ENCODE data around the gene PNRC1. TPM values are rescaled to one million over a fixed set of nuclear protein-coding genes. Genes with fewer than 3 reads are reported as not detected.
"Not testable (repeated sequence)": the region's sequence is repeated elsewhere in the genome, so short reads cannot be mapped to it uniquely, and the experiment has no call there.

The PNRC1 gene
- 12.7 and 21.5 TPM in 2 replicates for total RNA-seq (2014; rRNA removed; shearing (Covaris generic))

DNA sequence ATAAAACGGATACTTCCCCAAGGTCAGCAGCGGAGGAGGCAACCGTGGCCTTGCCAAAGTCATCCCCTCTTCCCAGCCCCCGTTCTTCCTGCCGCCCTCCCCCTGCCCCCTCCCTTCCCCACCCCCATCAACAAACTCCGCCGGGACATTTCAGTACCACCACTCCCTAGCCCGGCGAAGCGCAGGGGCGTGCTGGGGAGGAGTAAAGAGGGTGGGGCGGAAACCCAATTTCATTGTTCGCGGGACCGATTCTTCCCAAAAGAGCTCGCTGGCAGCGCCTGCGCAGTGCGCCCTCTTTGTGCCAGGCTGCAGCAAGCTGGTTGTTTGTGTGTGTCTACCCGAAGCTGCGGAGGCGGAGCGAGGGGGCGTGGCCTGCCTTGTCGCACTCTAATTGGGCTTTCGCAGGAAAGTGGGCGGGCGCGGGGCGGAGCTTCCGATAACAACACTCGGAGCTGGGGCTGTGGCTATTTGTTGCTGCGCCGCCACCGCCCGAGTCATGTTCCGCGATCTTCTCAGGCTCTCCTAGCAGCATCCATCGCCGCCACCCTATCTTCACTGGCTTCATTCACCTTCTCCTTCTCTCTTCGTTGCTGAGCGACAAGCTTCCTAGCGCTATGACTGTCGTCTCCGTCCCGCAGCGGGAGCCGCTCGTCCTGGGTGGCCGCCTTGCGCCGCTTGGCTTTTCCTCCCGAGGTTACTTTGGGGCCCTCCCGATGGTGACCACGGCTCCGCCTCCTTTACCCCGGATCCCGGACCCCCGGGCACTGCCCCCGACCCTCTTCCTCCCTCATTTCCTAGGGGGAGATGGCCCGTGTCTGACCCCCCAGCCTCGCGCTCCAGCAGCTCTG is at the start of gene PNRC1:
Gene PNRC1 (plus strand): TSS at position 471 of the 848 bp plus-strand sequence. CDS start 144 bp downstream, at position 615.
- Histone ChIP-seq H3K36me3 (replicated peaks; ENCODE audit: control insufficient read depth, insufficient read depth, low read length) (peaks cover 2% of the 10 kb centered on the region), H3K4me3 (ENCODE audit: insufficient read depth, low read depth, low read length) (peak within 1 kb of the TSS; percentile 80), H3K27me3 (ENCODE audit: control insufficient read depth, insufficient read depth, low read length) (peaks cover 8% of the 10 kb centered on the region)
- DNase-seq: peak; percentile 94

DNA sequence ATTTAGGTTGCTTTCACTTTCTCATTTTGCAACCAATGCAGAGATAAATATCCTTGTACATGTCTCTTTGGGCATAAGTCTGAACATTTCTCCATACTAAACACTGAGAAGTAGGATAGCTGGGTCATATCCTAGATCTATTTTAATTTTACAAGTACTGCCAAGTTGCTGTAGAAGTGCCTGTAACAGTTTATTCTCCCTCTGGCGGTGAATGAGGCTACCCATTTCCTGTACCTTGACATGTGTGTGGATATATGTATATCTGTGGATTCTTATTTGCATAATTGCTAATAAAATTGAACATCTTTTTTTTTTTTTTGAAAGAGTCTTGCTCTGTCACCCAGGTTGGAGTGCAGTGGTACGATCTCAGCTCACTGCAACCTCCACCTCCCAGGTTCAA is 48.0 kb upstream of the PNRC1 start:
- Histone ChIP-seq H3K4me3 (ENCODE audit: insufficient read depth, low read depth, low read length) (no peak overlapping the region), H3K27me3 (ENCODE audit: control insufficient read depth, insufficient read depth, low read length) (no peaks in the 10 kb centered on the region), H3K36me3 (replicated peaks; ENCODE audit: control insufficient read depth, insufficient read depth, low read length) (no peaks in the 10 kb centered on the region)
- DNase-seq: no peak

DNA sequence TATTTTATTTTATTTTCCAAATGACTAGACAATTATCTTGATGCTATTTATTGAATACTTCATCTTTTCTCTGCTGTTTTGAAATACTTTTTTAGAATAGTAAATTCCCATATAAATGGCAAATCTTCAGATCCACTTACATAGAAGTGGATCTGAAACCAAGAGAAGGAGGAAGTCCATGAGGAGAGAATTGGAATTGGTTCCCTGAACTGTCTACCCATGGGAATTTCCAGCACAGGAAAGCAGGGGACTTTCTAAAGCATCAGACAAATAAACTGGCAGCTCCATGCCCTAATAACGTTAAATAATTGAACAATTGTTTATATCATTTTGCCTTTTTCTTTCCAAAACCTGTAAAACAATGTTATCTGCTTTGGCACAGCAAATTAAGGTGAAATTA is 47.1 kb upstream of the PNRC1 start:
- no peaks in the 10 kb centered on the region for H3K27me3 ChIP-seq (ENCODE audit: control insufficient read depth, insufficient read depth, low read length)
- H3K36me3 ChIP-seq (replicated peaks; ENCODE audit: control insufficient read depth, insufficient read depth, low read length): no peaks in the 10 kb centered on the region
- no peak for DNase-seq
- no peak overlapping the region for H3K4me3 ChIP-seq (ENCODE audit: insufficient read depth, low read depth, low read length)

DNA sequence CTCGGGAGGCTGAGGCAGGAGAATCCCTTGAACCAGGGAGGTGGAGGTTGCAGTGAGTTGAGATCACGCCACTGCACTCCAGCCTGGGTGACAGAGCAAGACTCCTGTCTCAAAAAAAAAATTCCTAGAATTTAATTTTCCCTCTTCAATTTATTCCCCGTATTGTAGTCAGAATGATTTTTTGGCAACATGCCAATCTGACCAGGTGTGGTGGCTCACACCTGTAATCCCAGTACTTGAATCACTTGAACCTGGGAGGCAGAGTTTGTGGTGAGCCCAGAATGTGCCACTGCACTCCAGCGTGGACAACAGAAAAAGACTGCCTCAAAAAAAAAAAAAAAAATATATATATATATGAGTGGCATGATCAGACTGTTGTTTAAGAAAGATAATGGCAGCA is 46.4 kb upstream of the PNRC1 start:
- H3K27me3 ChIP-seq (ENCODE audit: control insufficient read depth, insufficient read depth, low read length); DNase-seq; H3K4me3 ChIP-seq (ENCODE audit: insufficient read depth, low read depth, low read length); H3K36me3 ChIP-seq (replicated peaks; ENCODE audit: control insufficient read depth, insufficient read depth, low read length): not testable (repeated sequence)

DNA sequence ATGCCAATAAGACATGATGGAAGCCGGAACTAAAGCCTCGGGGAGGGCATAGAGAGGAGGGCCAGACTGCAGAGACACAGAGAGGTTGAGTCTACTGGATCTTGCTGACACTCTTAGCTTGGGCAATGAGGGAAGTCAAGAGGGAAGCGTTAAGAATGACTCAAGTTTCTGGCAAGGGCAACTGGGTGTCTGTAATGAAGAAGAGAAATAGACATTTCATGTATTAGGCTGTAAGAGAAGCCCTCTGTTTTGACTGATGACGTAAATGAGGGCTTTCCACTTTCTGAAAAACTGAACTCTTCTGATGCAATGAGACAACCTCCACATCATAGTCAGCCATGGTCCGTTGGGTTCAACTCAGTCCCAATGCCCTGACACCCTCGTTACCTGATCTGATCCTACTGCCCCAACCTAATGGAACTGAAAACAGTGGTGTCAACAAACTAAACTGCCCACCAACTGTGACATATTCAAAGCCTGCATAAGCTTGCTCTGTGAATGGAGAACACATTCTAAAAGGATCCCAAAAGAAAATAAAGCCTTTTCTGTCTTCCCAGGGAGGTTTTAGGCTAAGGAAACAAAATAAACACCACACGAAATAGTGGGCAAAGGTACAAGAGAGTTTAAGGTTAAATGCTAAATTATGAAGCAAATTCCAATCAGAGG is 45.8 kb upstream of the PNRC1 start:
- H3K36me3 ChIP-seq (replicated peaks; ENCODE audit: control insufficient read depth, insufficient read depth, low read length): no peaks in the 10 kb centered on the region
- no peak overlapping the region for H3K4me3 ChIP-seq (ENCODE audit: insufficient read depth, low read depth, low read length)
- H3K27me3 ChIP-seq (ENCODE audit: control insufficient read depth, insufficient read depth, low read length): no peaks in the 10 kb centered on the region
- no peak for DNase-seq

DNA sequence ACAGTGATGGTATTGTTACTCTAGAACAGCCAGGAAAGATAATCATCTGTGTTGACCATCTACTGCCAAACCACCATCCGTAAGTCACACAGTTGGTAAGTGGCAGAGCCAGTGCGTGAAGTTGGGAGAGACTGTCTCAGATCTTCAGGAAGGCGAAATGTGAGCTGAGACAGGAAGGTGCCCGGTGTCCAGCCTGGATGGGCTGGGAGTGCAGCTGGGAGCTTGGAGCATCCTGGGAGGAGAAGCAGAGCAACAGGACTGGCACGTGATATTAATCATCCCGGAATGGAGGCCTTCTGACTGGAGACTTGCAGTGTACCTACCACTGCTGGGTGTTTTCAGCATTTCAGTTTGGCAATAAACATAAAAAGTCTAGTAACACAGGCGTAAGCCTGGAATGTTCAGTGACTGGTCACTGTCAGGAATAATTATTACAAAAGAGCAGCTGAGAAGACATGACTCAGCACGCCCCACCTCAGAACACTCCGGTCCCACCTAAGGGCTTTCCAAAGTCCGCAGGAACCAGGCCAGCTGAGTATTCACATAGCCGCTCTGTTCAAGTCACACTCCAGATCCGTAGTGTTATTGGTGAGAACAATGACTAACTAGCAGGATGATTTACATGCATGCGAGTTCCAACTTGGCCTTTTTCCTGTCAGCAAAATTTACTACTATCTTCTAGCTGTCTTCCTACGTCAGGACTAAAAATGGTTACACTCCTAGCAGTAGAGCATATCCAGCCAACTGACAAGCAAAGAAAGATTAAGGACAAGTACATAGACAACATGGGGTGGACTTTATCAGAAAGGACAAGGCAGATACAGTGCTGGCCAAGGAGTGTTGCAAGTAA is 45.1 kb upstream of the PNRC1 start:
- Histone ChIP-seq H3K27me3 (ENCODE audit: control insufficient read depth, insufficient read depth, low read length) (no peaks in the 10 kb centered on the region), H3K4me3 (ENCODE audit: insufficient read depth, low read depth, low read length) (no peak overlapping the region), H3K36me3 (replicated peaks; ENCODE audit: control insufficient read depth, insufficient read depth, low read length) (no peaks in the 10 kb centered on the region)
- no peak for DNase-seq

DNA sequence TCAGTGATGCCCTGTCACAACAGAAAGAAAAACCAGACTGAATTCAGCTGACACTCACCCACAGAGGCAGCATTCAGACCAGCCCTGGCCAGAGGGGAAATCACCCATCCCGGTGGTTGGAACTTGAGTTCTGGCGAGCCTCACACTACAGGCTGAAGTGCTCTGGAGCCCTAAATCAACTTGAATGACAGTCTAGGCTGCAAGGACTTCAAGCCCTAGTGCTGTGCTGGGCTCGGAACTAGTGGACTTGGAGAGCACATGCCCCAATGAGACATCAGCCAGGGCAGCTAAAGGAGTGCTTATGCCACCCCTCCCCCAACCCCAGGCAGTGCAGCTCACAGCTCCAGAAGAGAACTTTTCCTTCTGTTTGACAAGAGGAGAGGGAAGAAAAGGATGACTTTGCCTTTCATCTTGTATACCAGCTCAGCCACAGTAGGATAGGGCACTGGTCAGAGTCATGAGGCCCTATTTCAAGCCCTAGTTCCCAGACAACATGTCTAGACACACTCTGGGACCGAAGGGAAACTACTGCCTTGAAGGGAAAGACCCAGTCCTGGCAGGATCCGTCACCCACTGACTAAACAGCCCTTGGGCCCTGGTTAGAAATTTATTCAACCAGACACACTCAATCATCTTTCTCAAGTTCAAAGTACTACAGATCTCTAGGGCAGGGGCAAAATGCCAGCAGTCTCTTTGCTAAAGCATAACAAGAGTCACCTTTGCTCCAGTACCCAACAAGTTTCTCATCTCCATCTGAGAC is 43.2 kb upstream of the PNRC1 start:
- H3K4me3 ChIP-seq (ENCODE audit: insufficient read depth, low read depth, low read length): no peak overlapping the region
- no peaks in the 10 kb centered on the region for H3K27me3 ChIP-seq (ENCODE audit: control insufficient read depth, insufficient read depth, low read length)
- DNase-seq: no peak
- H3K36me3 ChIP-seq (replicated peaks; ENCODE audit: control insufficient read depth, insufficient read depth, low read length): no peaks in the 10 kb centered on the region

DNA sequence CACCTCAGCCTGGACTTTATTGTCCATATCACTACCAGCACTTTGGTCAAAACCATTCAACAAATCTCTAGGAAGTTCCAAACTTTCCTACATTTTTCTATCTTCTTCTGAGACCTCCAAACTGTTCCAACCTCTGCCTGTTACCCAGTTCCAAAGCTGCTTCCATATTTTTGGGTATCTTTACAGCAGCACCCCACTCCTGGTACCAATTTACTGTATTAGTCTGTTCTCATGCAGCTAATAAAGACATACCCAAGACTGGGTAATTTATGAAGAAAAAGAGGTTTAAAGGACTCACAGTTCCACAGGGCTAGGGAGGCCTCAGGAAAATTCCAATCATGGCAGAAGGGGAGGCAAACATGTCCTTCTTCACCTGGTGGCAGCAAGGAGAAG is 42.7 kb upstream of the PNRC1 start:
- DNase-seq; H3K36me3 ChIP-seq (replicated peaks; ENCODE audit: control insufficient read depth, insufficient read depth, low read length); H3K4me3 ChIP-seq (ENCODE audit: insufficient read depth, low read depth, low read length); H3K27me3 ChIP-seq (ENCODE audit: control insufficient read depth, insufficient read depth, low read length): not testable (repeated sequence)

DNA sequence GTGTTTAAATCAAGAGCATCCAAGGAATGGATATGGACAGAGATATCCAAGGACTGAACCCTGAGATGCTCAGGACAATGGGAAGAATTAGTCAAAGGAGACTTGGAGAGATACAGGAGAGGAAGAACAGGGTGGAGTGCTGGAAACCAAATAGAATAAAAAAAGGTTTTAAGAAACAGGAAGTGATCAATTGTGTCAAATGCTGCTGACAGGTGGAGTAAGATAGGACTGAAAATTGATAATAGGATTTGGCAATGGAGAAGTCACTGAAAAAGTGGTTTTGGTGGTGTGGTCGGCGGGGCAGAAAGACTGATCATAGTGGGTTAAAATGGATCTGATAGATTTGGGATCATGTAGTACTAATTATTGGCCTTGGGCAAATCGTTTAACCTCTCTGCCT is 37.9 kb upstream of the PNRC1 start:
- Histone ChIP-seq H3K27me3 (ENCODE audit: control insufficient read depth, insufficient read depth, low read length) (no peaks in the 10 kb centered on the region), H3K4me3 (ENCODE audit: insufficient read depth, low read depth, low read length) (no peak overlapping the region), H3K36me3 (replicated peaks; ENCODE audit: control insufficient read depth, insufficient read depth, low read length) (no peaks in the 10 kb centered on the region)
- DNase-seq: no peak

DNA sequence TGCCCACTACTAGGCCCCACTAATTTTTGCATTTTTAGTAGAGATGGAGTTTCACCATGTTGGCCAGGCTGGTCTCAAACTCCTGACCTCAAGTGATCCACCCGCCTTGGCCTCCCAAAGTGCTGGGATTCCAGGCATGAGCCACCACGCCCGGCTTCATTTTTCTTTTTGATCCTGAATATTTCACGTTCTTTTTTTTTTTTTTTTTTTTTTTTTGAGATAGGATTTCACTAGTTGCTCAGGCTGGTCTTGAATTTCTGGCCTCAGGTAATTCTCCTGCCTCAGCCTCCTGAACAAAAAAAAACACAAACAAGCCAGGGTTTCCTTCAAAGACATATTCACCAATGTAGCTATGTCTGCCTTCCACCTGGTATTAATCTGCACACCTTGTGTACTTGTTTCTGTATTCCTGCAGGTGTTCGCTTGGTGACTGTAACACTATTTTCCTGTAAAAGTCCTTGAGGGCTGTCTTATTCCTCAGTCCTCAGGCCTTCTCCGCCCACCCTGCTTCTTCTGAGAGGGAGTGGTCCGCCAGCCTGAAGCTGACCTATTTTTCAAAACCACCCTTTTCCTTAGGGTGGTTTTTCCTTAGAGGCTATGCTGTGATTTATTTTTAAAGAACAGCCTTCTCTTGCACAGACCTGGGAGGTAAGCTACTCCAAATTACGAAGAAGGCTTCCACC is 36.1 kb upstream of the PNRC1 start:
- H3K27me3 ChIP-seq (ENCODE audit: control insufficient read depth, insufficient read depth, low read length): peaks cover 9% of the 10 kb centered on the region
- no peaks in the 10 kb centered on the region for H3K36me3 ChIP-seq (replicated peaks; ENCODE audit: control insufficient read depth, insufficient read depth, low read length)
- no peak for DNase-seq
- H3K4me3 ChIP-seq (ENCODE audit: insufficient read depth, low read depth, low read length): no peak overlapping the region

DNA sequence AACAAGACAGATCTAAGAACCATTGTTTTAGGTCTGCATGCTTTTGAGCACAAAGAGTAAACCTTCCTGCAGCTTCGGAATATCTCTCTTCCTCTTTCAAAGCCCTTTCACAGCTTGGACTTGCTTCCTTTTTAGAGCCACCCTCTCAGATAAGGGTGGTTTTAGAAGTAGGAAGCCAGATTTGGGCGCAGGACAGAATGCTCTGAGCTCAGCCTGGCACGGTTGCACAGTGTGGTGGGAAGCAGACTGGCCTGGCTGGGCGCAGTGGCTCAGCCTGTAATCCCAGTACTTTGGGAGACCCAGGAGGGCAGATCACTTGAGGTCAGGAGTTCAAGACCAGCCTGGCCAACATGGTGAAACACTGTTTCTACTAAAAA is 35.6 kb upstream of the PNRC1 start:
- DNase-seq: no peak
- Histone ChIP-seq H3K36me3 (replicated peaks; ENCODE audit: control insufficient read depth, insufficient read depth, low read length) (no peaks in the 10 kb centered on the region), H3K4me3 (ENCODE audit: insufficient read depth, low read depth, low read length) (no peak overlapping the region), H3K27me3 (ENCODE audit: control insufficient read depth, insufficient read depth, low read length) (peaks cover 12% of the 10 kb centered on the region)

DNA sequence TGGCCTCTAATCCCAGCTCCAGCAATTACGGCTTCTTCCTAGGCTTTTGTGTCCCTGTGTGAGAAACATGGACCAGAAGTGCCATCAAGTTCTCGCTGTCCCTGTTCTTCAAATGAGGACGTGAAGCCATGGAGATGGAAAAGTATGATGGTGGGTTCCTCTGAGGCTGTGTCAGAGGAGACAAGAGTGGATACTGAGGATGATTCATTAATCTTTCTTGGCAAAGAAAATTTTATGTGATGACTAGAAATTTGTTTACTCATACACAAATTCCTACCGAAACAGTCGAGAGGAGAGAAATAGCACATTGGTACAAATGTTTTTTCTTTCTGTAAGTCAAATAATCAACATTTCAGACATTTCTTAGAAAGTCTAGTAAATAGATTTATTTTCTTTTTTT is 35.0 kb upstream of the PNRC1 start:
- Histone ChIP-seq H3K36me3 (replicated peaks; ENCODE audit: control insufficient read depth, insufficient read depth, low read length) (no peaks in the 10 kb centered on the region), H3K27me3 (ENCODE audit: control insufficient read depth, insufficient read depth, low read length) (peaks cover 18% of the 10 kb centered on the region), H3K4me3 (ENCODE audit: insufficient read depth, low read depth, low read length) (no peak overlapping the region)
- no peak for DNase-seq

DNA sequence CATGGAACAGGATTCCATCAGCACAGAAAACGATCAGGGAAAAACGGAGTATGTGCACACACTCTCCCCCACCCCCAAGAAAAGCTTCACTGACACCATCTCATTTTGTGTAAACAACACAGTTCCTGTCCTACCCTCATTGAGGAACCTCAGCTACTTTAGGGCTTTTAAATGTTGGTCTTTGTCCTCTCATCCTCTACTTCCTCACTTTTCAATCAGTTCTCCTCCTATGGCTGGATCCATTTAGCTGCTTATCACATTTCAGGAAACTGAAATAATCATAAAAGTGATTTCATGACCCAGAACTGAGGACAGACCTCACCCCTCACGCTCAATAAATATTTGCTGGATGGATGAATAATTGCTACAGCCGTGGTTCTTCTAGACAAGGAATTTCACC is 33.1 kb upstream of the PNRC1 start:
- Histone ChIP-seq H3K4me3 (ENCODE audit: insufficient read depth, low read depth, low read length) (no peak overlapping the region), H3K27me3 (ENCODE audit: control insufficient read depth, insufficient read depth, low read length) (peaks cover 22% of the 10 kb centered on the region), H3K36me3 (replicated peaks; ENCODE audit: control insufficient read depth, insufficient read depth, low read length) (no peaks in the 10 kb centered on the region)
- DNase-seq: no peak

Data from H7 (cell line).